DND-41 (cell line): Measurements from ENCODE around the gene HIGD2A.

Source experiments
- CTCF ChIP-seq: IDR thresholded peaks from 2 replicates; pipeline ENCODE4 v1.5.1; 2012; ENCODE audit warnings: borderline replicate concordance, low read length, moderate library complexity, mild to moderate bottlenecking; ENCODE audit not compliant: poor library complexity, severe bottlenecking; ENCODE audit errors: extremely low read depth
- EZH2 ChIP-seq: IDR thresholded peaks from 3 replicates; pipeline ENCODE4 v1.6.1; 2012; ENCODE audit warnings: borderline replicate concordance, low read depth, mild to moderate bottlenecking, moderate library complexity, low read length, inconsistent platforms; ENCODE audit not compliant: severe bottlenecking

- no peak for TF ChIP-seq CTCF
- TF ChIP-seq EZH2, result no peak
These were observed 528 bp upstream of the HIGD2A start for GRCh38 chr5:176388003-176388443.
